HUES6 (cell line): ENCODE data around the gene FLT1.
A peak's percentile ranks its signal among the peaks of the same experiment; 100 is the strongest.

ENCODE experiments used
- H3K27ac ChIP-seq: 2 replicates; pipeline ENCODE4 v1.7.0; 2013; ENCODE audit warnings: low read depth, mild to moderate bottlenecking, low read length, inconsistent platforms
- H3K27me3 ChIP-seq: 2 replicates; pipeline ENCODE4 v1.6.1; 2013; ENCODE audit warnings: low read length; ENCODE audit not compliant: control insufficient read depth, insufficient read depth
- H3K36me3 ChIP-seq: 2 replicates; pipeline ENCODE4 v1.6.1; 2013; ENCODE audit warnings: low read length; ENCODE audit not compliant: control insufficient read depth, insufficient read depth
- H3K4me1 ChIP-seq: 2 replicates; pipeline ENCODE4 v1.6.1; 2013; ENCODE audit warnings: low read length; ENCODE audit not compliant: control insufficient read depth, insufficient read depth
- H3K4me3 ChIP-seq: 2 replicates; pipeline ENCODE4 v1.5.1; 2013; ENCODE audit warnings: low read depth, low read length
- H3K9ac ChIP-seq: one replicate; pipeline ENCODE4 v1.6.1; 2013; ENCODE audit warnings: mild to moderate bottlenecking, low read length
- H3K9me3 ChIP-seq: 2 replicates; pipeline ENCODE4 v1.6.1; 2013; ENCODE audit warnings: low read depth, low read length; ENCODE audit not compliant: control insufficient read depth, insufficient read depth

FLT1 gene

GRCh38 chr13:28494778-28495537, at the start of gene FLT1:
TSS of gene FLT1 (minus strand) at chr13:28495128. CDS start at chr13:28494843, 285 bp downstream.
- H3K9ac ChIP-seq = peak within 1 kb of the TSS; percentile 79
- H3K4me3 ChIP-seq = peak within 1 kb of the TSS; percentile 93
- H3K36me3 ChIP-seq = peaks cover 2% of the 10 kb centered on the region; the same call in 1 of the 2 replicates
- no peak within 1 kb of the TSS; the same call in 1 of the 2 replicates for H3K27ac ChIP-seq
- peaks cover 53% of the 10 kb centered on the region for H3K27me3 ChIP-seq
- H3K9me3 ChIP-seq = no peaks in the 10 kb centered on the region
- peaks cover 39% of the 10 kb centered on the region for H3K4me1 ChIP-seq

GRCh38 chr13:28544026-28544425, 49.1 kb upstream of the FLT1 start:
- H3K9ac ChIP-seq = no peak overlapping the region
- H3K4me3 ChIP-seq = no peak overlapping the region
- peaks cover 19% of the 10 kb centered on the region for H3K9me3 ChIP-seq
- no peaks in the 10 kb centered on the region for H3K27me3 ChIP-seq
- no peaks in the 10 kb centered on the region for H3K36me3 ChIP-seq
- no peak overlapping the region for H3K27ac ChIP-seq
- peaks cover 5% of the 10 kb centered on the region; the same call in 1 of the 2 replicates for H3K4me1 ChIP-seq

GRCh38 chr13:28542804-28543203, 47.9 kb upstream of the FLT1 start:
- Histone ChIP-seq H3K27me3 (no peaks in the 10 kb centered on the region), H3K4me3 (no peak overlapping the region), H3K27ac (no peak overlapping the region), H3K4me1 (peaks cover 3% of the 10 kb centered on the region; the same call in 1 of the 2 replicates), H3K9me3 (peaks cover 19% of the 10 kb centered on the region), H3K36me3 (no peaks in the 10 kb centered on the region), H3K9ac (no peak overlapping the region)

GRCh38 chr13:28541966-28542365, 47.0 kb upstream of the FLT1 start:
- Histone ChIP-seq H3K27me3 (no peaks in the 10 kb centered on the region), H3K4me1 (peaks cover 3% of the 10 kb centered on the region; the same call in 1 of the 2 replicates), H3K4me3 (no peak overlapping the region), H3K9ac (no peak overlapping the region), H3K9me3 (peaks cover 22% of the 10 kb centered on the region), H3K36me3 (no peaks in the 10 kb centered on the region), H3K27ac (no peak overlapping the region)

- H3K4me3 ChIP-seq = no peak overlapping the region
- no peaks in the 10 kb centered on the region for H3K27me3 ChIP-seq
- no peak overlapping the region for H3K9ac ChIP-seq
- peaks cover 3% of the 10 kb centered on the region; the same call in 1 of the 2 replicates for H3K4me1 ChIP-seq
- H3K36me3 ChIP-seq = no peaks in the 10 kb centered on the region
- peaks cover 31% of the 10 kb centered on the region for H3K9me3 ChIP-seq
- no peak overlapping the region for H3K27ac ChIP-seq
Measured at GRCh38 chr13:28540612-28541011, 45.7 kb upstream of the FLT1 start.

GRCh38 chr13:28539625-28540286, 44.8 kb upstream of the FLT1 start:
- Histone ChIP-seq H3K27me3 (no peaks in the 10 kb centered on the region), H3K4me1 (peaks cover 3% of the 10 kb centered on the region; the same call in 1 of the 2 replicates), H3K27ac (no peak overlapping the region), H3K36me3 (no peaks in the 10 kb centered on the region), H3K9me3 (peaks cover 37% of the 10 kb centered on the region), H3K4me3 (no peak overlapping the region), H3K9ac (no peak overlapping the region)

- Histone ChIP-seq H3K9me3 (peaks cover 30% of the 10 kb centered on the region), H3K4me3 (no peak overlapping the region), H3K27ac (no peak overlapping the region), H3K4me1 (peaks cover 3% of the 10 kb centered on the region; the same call in 1 of the 2 replicates), H3K36me3 (no peaks in the 10 kb centered on the region), H3K9ac (no peak overlapping the region), H3K27me3 (peaks cover 8% of the 10 kb centered on the region)
Measured at GRCh38 chr13:28538932-28539331, 44.0 kb upstream of the FLT1 start.

- Histone ChIP-seq H3K4me3 (no peak overlapping the region), H3K36me3 (no peaks in the 10 kb centered on the region), H3K9me3 (peaks cover 18% of the 10 kb centered on the region), H3K4me1 (peaks cover 7% of the 10 kb centered on the region; the same call in 1 of the 2 replicates), H3K27ac (no peak overlapping the region), H3K9ac (no peak overlapping the region), H3K27me3 (peaks cover 22% of the 10 kb centered on the region)
Measured at GRCh38 chr13:28537171-28537570, 42.2 kb upstream of the FLT1 start.

- no peak overlapping the region for H3K27ac ChIP-seq
- H3K27me3 ChIP-seq = peaks cover 30% of the 10 kb centered on the region
- no peak overlapping the region for H3K9ac ChIP-seq
- peaks cover 11% of the 10 kb centered on the region for H3K4me1 ChIP-seq
- peaks cover 18% of the 10 kb centered on the region for H3K9me3 ChIP-seq
- no peaks in the 10 kb centered on the region for H3K36me3 ChIP-seq
- H3K4me3 ChIP-seq = no peak overlapping the region
Measured at GRCh38 chr13:28536371-28536770, 41.4 kb upstream of the FLT1 start.

GRCh38 chr13:28535734-28536133, 40.8 kb upstream of the FLT1 start:
- no peak overlapping the region for H3K9ac ChIP-seq
- no peak overlapping the region for H3K4me3 ChIP-seq
- peaks cover 35% of the 10 kb centered on the region for H3K27me3 ChIP-seq
- H3K4me1 ChIP-seq = peaks cover 12% of the 10 kb centered on the region
- H3K9me3 ChIP-seq = peaks cover 18% of the 10 kb centered on the region
- H3K36me3 ChIP-seq = no peaks in the 10 kb centered on the region
- no peak overlapping the region for H3K27ac ChIP-seq

GRCh38 chr13:28534801-28535200, 39.9 kb upstream of the FLT1 start:
- Histone ChIP-seq H3K36me3 (no peaks in the 10 kb centered on the region), H3K9ac (no peak overlapping the region), H3K27ac (no peak overlapping the region), H3K27me3 (peaks cover 41% of the 10 kb centered on the region), H3K4me3 (no peak overlapping the region), H3K9me3 (peaks cover 18% of the 10 kb centered on the region), H3K4me1 (peaks cover 19% of the 10 kb centered on the region)
